Activated CD4-positive, CD25-positive, alpha-beta regulatory T cell (primary cell): ENCODE measurements around the gene TIMM10.

ENCODE experiments used
- DNase-seq, 4 experiments: peaks; one replicate each; lab custom pipeline; 2025; lab: John Stamatoyannopoulos, UW

Gene TIMM10

GRCh38 chr11:57484141-57484710 lies 46.3 kb downstream of the TIMM10 start:
- DNase-seq = no peak

GRCh38 chr11:57483562-57483918 lies 47.0 kb downstream of the TIMM10 start:
- DNase-seq = no peak

- peak in 3 of 4 experiments; percentile 11 to 39 (median 33) for DNase-seq
Observed at GRCh38 chr11:57482782-57483561, 47.6 kb downstream of the TIMM10 start.

- DNase-seq = no peak
Observed at GRCh38 chr11:57481915-57482781, 48.4 kb downstream of the TIMM10 start.

GRCh38 chr11:57481315-57481714 lies 49.2 kb downstream of the TIMM10 start:
- no peak for DNase-seq

GRCh38 chr11:57480409-57481137 lies 50.0 kb downstream of the TIMM10 start:
- DNase-seq = peak; percentile 23 to 62 (median 32)

GRCh38 chr11:57479911-57480310 lies 50.6 kb downstream of the TIMM10 start:
- no peak for DNase-seq

GRCh38 chr11:57479021-57479663 lies 51.4 kb downstream of the TIMM10 start:
- DNase-seq = no peak
